H1 (cell line): ENCODE data around the gene STAP2. TPM values are rescaled to one million over a fixed set of nuclear protein-coding genes. Genes with fewer than 3 reads are reported as not detected.

ENCODE experiments used
- CTCF ChIA-PET: fragments of 300-600 bp; sonication (Branson Sonifier 250); formaldehyde crosslinking; loops from one replicate; lab custom pipeline; 2021; ENCODE audit not compliant: partially characterized antibody; lab: Charles Lee
- POLR2A ChIA-PET: fragments of 300-600 bp; sonication (Branson Sonifier 250); formaldehyde crosslinking; loops from one replicate; lab custom pipeline; 2021; ENCODE audit warnings: inconsistent platforms; ENCODE audit not compliant: partially characterized antibody; lab: Charles Lee
- DNase-seq, 2 experiments: peaks; one replicate each; pipeline versions ENCODE4 v3.0.0 to v3.0.0-alpha.2; 2010 to 2022; ENCODE audit warnings: low spot score in 2 of 2, low read depth in 1 of 2, mixed read lengths in 1 of 2
- FAIRE-seq: peaks from 2 replicates; lab custom pipeline; 2011; peaks lifted over from hg19 to GRCh38; lab: Jason Lieb, UNC
- H2AFZ ChIP-seq: 2 replicates; pipeline ENCODE4 v1.8.1; 2012; ENCODE audit warnings: low read length, inconsistent platforms
- H2AK5ac ChIP-seq: 2 replicates; pipeline ENCODE4 v1.6.1; 2013; ENCODE audit warnings: low read depth, low read length
- H2BK120ac ChIP-seq: replicated peaks from 2 replicates; pipeline ENCODE3; 2013; ENCODE audit warnings: low read depth, low read length, inconsistent platforms
- H2BK12ac ChIP-seq: 2 replicates; pipeline ENCODE4 v1.6.1; 2013; ENCODE audit warnings: low read depth, low read length
- H2BK15ac ChIP-seq: 2 replicates; pipeline ENCODE4 v1.6.1; 2013; ENCODE audit warnings: low read length
- H2BK20ac ChIP-seq: 2 replicates; pipeline ENCODE4 v1.6.1; 2013; ENCODE audit warnings: low read length
- H2BK5ac ChIP-seq: 2 replicates; pipeline ENCODE4 v1.6.1; 2013; ENCODE audit warnings: low read depth, low read length
- H3K14ac ChIP-seq: 2 replicates; pipeline ENCODE4 v1.6.1; 2013; ENCODE audit warnings: inconsistent platforms; ENCODE audit not compliant: insufficient read length
- H3K18ac ChIP-seq: 2 replicates; pipeline ENCODE4 v1.6.1; 2013; ENCODE audit warnings: low read length; ENCODE audit errors: extremely low read depth
- H3K23ac ChIP-seq: 2 replicates; pipeline ENCODE4 v1.6.1; 2013; ENCODE audit warnings: inconsistent platforms; ENCODE audit not compliant: insufficient read length
- H3K23me2 ChIP-seq: 2 replicates; pipeline ENCODE4 v1.6.1; 2013; ENCODE audit warnings: low read depth, low read length
- H3K27ac ChIP-seq: 2 replicates; pipeline ENCODE4 v1.6.1; 2011; ENCODE audit warnings: low read depth, low read length, inconsistent platforms
- H3K27me3 ChIP-seq, 4 experiments: replicated peaks in 1 of 4; 1 replicate in 1 of 4; 2 replicates in 3 of 4; pipeline versions ENCODE4 v1.6.1 to v1.8.1; 2011 to 2013; ENCODE audit warnings: low read length in 3 of 4, mild to moderate bottlenecking in 3 of 4, inconsistent platforms in 2 of 4, mixed read lengths in 2 of 4, moderate library complexity in 1 of 4; ENCODE audit not compliant: control insufficient read depth in 3 of 4, insufficient read depth in 3 of 4; ENCODE audit errors: extremely low read depth in 1 of 4
- H3K36me3 ChIP-seq, 4 experiments: 2 replicates each; pipeline versions ENCODE4 v1.6.1 to v1.8.1; 2011 to 2013; ENCODE audit warnings: mild to moderate bottlenecking in 4 of 4, low read length in 3 of 4, moderate library complexity in 2 of 4, control low read depth in 1 of 4, inconsistent platforms in 1 of 4; ENCODE audit not compliant: insufficient read depth in 4 of 4, control insufficient read depth in 2 of 4
- H3K4ac ChIP-seq: replicated peaks from 2 replicates; pipeline ENCODE3; 2013; ENCODE audit warnings: low read length, low read depth, mixed read lengths, inconsistent platforms; ENCODE audit not compliant: insufficient read length
- H3K4me1 ChIP-seq, 4 experiments: replicated peaks in 1 of 4; 1 replicate in 1 of 4; 2 replicates in 3 of 4; pipeline versions ENCODE4 v1.6.1 to v1.8.1; 2011 to 2013; ENCODE audit warnings: low read length in 3 of 4, inconsistent platforms in 2 of 4, mixed read lengths in 1 of 4; ENCODE audit not compliant: insufficient read depth in 4 of 4, control insufficient read depth in 3 of 4
- H3K4me2 ChIP-seq, 2 experiments: 2 replicates each; pipeline versions ENCODE4 v1.6.1 to v1.8.1; 2011 to 2013; ENCODE audit warnings: low read depth in 2 of 2, low read length in 2 of 2, control low read depth in 1 of 2, inconsistent platforms in 1 of 2, mild to moderate bottlenecking in 1 of 2; ENCODE audit not compliant: insufficient read depth in 1 of 2
- H3K4me3 ChIP-seq, 4 experiments: fragments of 200-600, 300-600 bp in 1 of 4; sonication (generic), shearing (Covaris generic), sonication (Bioruptor Twin) in 1 of 4; 2 replicates each; pipeline versions ENCODE4 v1.5.1 to v1.8.1; 2011 to 2016; ENCODE audit warnings: low read length in 4 of 4, low read depth in 3 of 4, control low read depth in 2 of 4, inconsistent platforms in 2 of 4, mild to moderate bottlenecking in 2 of 4, mixed read lengths in 1 of 4, moderate library complexity in 1 of 4; ENCODE audit not compliant: insufficient read depth in 2 of 4; ENCODE audit errors: extremely low read depth in 1 of 4
- H3K56ac ChIP-seq: replicated peaks from 2 replicates; pipeline ENCODE3; 2013; ENCODE audit warnings: low read depth, mild to moderate bottlenecking, mixed read lengths, low read length, inconsistent platforms; ENCODE audit not compliant: insufficient read length
- H3K79me1 ChIP-seq: 2 replicates; pipeline ENCODE4 v1.6.1; 2013; ENCODE audit warnings: low read depth, low read length, control low read depth
- H3K79me2 ChIP-seq, 2 experiments: 2 replicates each; pipeline versions ENCODE4 v1.6.1 to v1.8.1; 2012 to 2013; ENCODE audit warnings: low read length in 2 of 2, mild to moderate bottlenecking in 2 of 2, inconsistent platforms in 1 of 2; ENCODE audit not compliant: insufficient read depth in 2 of 2, control insufficient read depth in 1 of 2
- H3K9ac ChIP-seq, 4 experiments: replicated peaks in 1 of 4; 1 replicate in 1 of 4; 2 replicates in 3 of 4; pipeline versions ENCODE4 v1.6.1 to v1.8.1; 2011 to 2013; ENCODE audit warnings: low read depth in 3 of 4, low read length in 3 of 4, control low read depth in 2 of 4, mild to moderate bottlenecking in 2 of 4, moderate library complexity in 2 of 4, inconsistent platforms in 1 of 4; ENCODE audit errors: extremely low read depth in 1 of 4
- H3K9me3 ChIP-seq, 2 experiments: 2 replicates each; pipeline versions ENCODE4 v1.6.1 to v1.8.1; 2012 to 2013; ENCODE audit warnings: mild to moderate bottlenecking in 2 of 2, moderate library complexity in 2 of 2, control low read depth in 1 of 2, inconsistent platforms in 1 of 2, low read depth in 1 of 2, low read length in 1 of 2, mixed read lengths in 1 of 2; ENCODE audit not compliant: insufficient read depth in 2 of 2
- H4K20me1 ChIP-seq, 2 experiments: replicated peaks in 1 of 2; 2 replicates each; pipeline versions ENCODE3 to v1.8.1; 2011 to 2013; ENCODE audit warnings: inconsistent platforms in 2 of 2, low read length in 2 of 2, mild to moderate bottlenecking in 1 of 2; ENCODE audit not compliant: insufficient read depth in 2 of 2, control insufficient read depth in 1 of 2
- H4K5ac ChIP-seq: 2 replicates; pipeline ENCODE4 v1.6.1; 2013; ENCODE audit warnings: low read length, low read depth, mixed read lengths, inconsistent platforms; ENCODE audit not compliant: insufficient read length
- H4K8ac ChIP-seq: 2 replicates; pipeline ENCODE4 v1.8.0; 2013; ENCODE audit warnings: mild to moderate bottlenecking, moderate library complexity, low read length, inconsistent platforms; ENCODE audit not compliant: insufficient read depth; ENCODE audit errors: extremely low read depth
- H4K91ac ChIP-seq: replicated peaks from 2 replicates; pipeline ENCODE3; 2013; ENCODE audit warnings: low read length, mixed read lengths, inconsistent platforms; ENCODE audit not compliant: insufficient read length
- CBX8 ChIP-seq: fragments of 300-800, 300-1000 bp; sonication (generic); IDR thresholded peaks from 2 replicates; pipeline ENCODE4 v1.7.1; 2016; ENCODE audit warnings: low read depth, low read length, borderline replicate concordance
- KDM1A ChIP-seq: fragments of 200-600, 300-600 bp; sonication (generic); IDR thresholded peaks from 2 replicates; pipeline ENCODE4 v1.7.1; 2016; ENCODE audit warnings: mild to moderate bottlenecking, low read length, borderline replicate concordance
- YY1 ChIP-seq: IDR thresholded peaks from 2 replicates; pipeline ENCODE4 v1.6.1; 2011; ENCODE audit warnings: low read depth, mild to moderate bottlenecking, low read length
- ZNF274 ChIP-seq: IDR thresholded peaks from 2 replicates; pipeline ENCODE4 v1.7.0; 2012; ENCODE audit warnings: low read length, borderline replicate concordance; ENCODE audit errors: extremely low read depth
- WGBS, 2 experiments: shearing (Covaris generic) in 1 of 2; methylation state at CpG; one replicate each; pipeline versions ENCODE4 v1.1.6 to v1.1.7; 2013 to 2015; ENCODE audit warnings: low lambda C conversion rate in 2 of 2, mixed read lengths in 2 of 2, inconsistent platforms in 1 of 2, low coverage in 1 of 2, missing lambda C conversion rate in 1 of 2; ENCODE audit not compliant: insufficient replicate concordance in 2 of 2, insufficient coverage in 1 of 2, insufficient read length in 1 of 2; ENCODE audit errors: extremely low coverage in 1 of 2, missing lambda C conversion rate in 1 of 2; 5-methylcytosine and 5-hydroxymethylcytosine counted together
- polyA plus RNA-seq, 7 experiments: library from polyadenylated mRNA; depleted of rRNA in 3 of 7; stranded (reverse) in 5 of 7; unstranded in 2 of 7; fragments of >200 nt in 5 of 7; fragments of 200-250 nt in 2 of 7; gene quantifications; 1 replicate in 5 of 7; 2 replicates in 1 of 7; 4 replicates in 1 of 7; pipeline versions ENCODE4 v1.2.1 to v1.2.3, GENCODE V29; 2011 to 2013; ENCODE audit warnings: missing spikeins in 2 of 7, mixed read lengths in 2 of 7
- total RNA-seq: library from RNA; stranded (reverse); fragmentation: NEBNext Ultra II Directional; extraction: Animal tissue kit (Norgen Biotek cat#: 25700); gene quantifications from 2 replicates; pipeline ENCODE4 v1.2.1, GENCODE V29; 2021

Gene STAP2
- total and polyA plus RNA-seq, 2 of the 8 experiments (the other 6 are each of a cell fraction or from before 2014, with no cell fraction given): 15.3 to 37.3 TPM

- H3K56ac ChIP-seq: no peak overlapping the region
- H2BK12ac ChIP-seq: no peak overlapping the region
- H3K23ac ChIP-seq: no peak overlapping the region
- no peak overlapping the region for H3K4ac ChIP-seq
- H3K23me2 ChIP-seq: no peaks in the 10 kb centered on the region
- no peak for DNase-seq
- H3K79me2 ChIP-seq: no peaks in the 10 kb centered on the region
- no peak overlapping the region for H4K91ac ChIP-seq
- H3K9ac ChIP-seq: no peak overlapping the region
- POLR2A ChIA-PET: interaction anchor here (1.3 kb wide), 1 partner anchor 83 kb away, joined by 3 read pairs; no protein-coding TSS in a partner anchor
- H2AK5ac ChIP-seq: no peak overlapping the region
- H2BK120ac ChIP-seq: no peak overlapping the region
- no peak overlapping the region for H4K5ac ChIP-seq
- H4K20me1 ChIP-seq: peaks cover 0 to 11% of the 10 kb centered on the region in 2 experiments
- 95% methylated on average over 3 of the region's 8 CpGs; no CpG with 5 or more reads in 1 of the 2 experiments for WGBS, 2 experiments
- H3K4me3 ChIP-seq: no peak overlapping the region
- H3K9me3 ChIP-seq: no peaks in the 10 kb centered on the region
- no peak for FAIRE-seq
- H2BK20ac ChIP-seq: no peak overlapping the region
- peaks cover 0 to 2% (median 0%) of the 10 kb centered on the region in 4 experiments; a peak in 1 of 7 replicates for H3K4me1 ChIP-seq
- no peaks in the 10 kb centered on the region for H3K79me1 ChIP-seq
- TF ChIP-seq ZNF274 (no peak), YY1 (no peak), CBX8 (no peak), KDM1A (peak; percentile 76; the same call in 1 of the 2 replicates)
- TF ChIP-seq, all 59 proteins: peak for 1
- Histone ChIP-seq H3K14ac (no peak overlapping the region), H2BK5ac (no peak overlapping the region), H2BK15ac (no peak overlapping the region), H4K8ac (no peak overlapping the region), H3K36me3 (peaks cover 0 to 24% (median 10%) of the 10 kb centered on the region in 4 experiments; a peak in 6 of 8 replicates), H3K18ac (no peak overlapping the region), H3K27ac (no peak overlapping the region), H3K4me2 (no peak overlapping the region), H3K27me3 (no peaks in the 10 kb centered on the region), H2AFZ (no peak overlapping the region)
- CTCF ChIA-PET: interaction anchor here (0.6 to 20.4 kb wide), 3 partner anchors 16 to 1359 kb away, joined by 3 to 311 read pairs (median 3); partner anchors contain the start of gene SHD
Observed at GRCh38 chr19:4350111-4350510, 11.5 kb upstream of the STAP2 start.
